HEK293T (cell line): Measurements from ENCODE around the gene OGDH.

ENCODE experiments used
- ARNT ChIP-seq: fragments of 450-650 bp; IDR thresholded peaks from 2 replicates; pipeline ENCODE4 v1.6.1; 2017; ENCODE audit warnings: mild to moderate bottlenecking
- BHLHE40 ChIP-seq: fragments of 450-650 bp; IDR thresholded peaks from 2 replicates; pipeline ENCODE4 v1.6.1; 2016; ENCODE audit warnings: mild to moderate bottlenecking, moderate library complexity, borderline replicate concordance
- CTBP1 ChIP-seq: fragments of 450-650 bp; IDR thresholded peaks from 2 replicates; pipeline ENCODE4 v1.6.1; 2016; ENCODE audit warnings: borderline replicate concordance
- ELF4 ChIP-seq: fragments of 450-650 bp; IDR thresholded peaks from 2 replicates; pipeline ENCODE4 v1.6.1; 2017; ENCODE audit warnings: antibody characterized with exemption
- FOXA1 ChIP-seq: fragments of 450-650 bp; IDR thresholded peaks from 2 replicates; pipeline ENCODE4 v1.6.1; 2016; ENCODE audit warnings: mild to moderate bottlenecking
- FOXK2 ChIP-seq: fragments of 450-650 bp; IDR thresholded peaks from 2 replicates; pipeline ENCODE4 v1.6.1; 2016; ENCODE audit warnings: mild to moderate bottlenecking
- FOXM1 ChIP-seq: fragments of 450-650 bp; IDR thresholded peaks from 2 replicates; pipeline ENCODE4 v1.6.1; 2017; ENCODE audit warnings: mild to moderate bottlenecking, borderline replicate concordance
- HDGF ChIP-seq: fragments of 450-650 bp; IDR thresholded peaks from 2 replicates; pipeline ENCODE4 v1.6.1; 2017; ENCODE audit warnings: antibody characterized with exemption, borderline replicate concordance
- NFRKB ChIP-seq: fragments of 450-650 bp; IDR thresholded peaks from 2 replicates; pipeline ENCODE4 v1.6.1; 2016; ENCODE audit warnings: mild to moderate bottlenecking, moderate library complexity
- SP1 ChIP-seq: fragments of 450-650 bp; IDR thresholded peaks from 2 replicates; pipeline ENCODE4 v1.6.1; 2017
- SUZ12 ChIP-seq: fragments of 450-650 bp; IDR thresholded peaks from 2 replicates; pipeline ENCODE4 v1.6.1; 2016; ENCODE audit warnings: mild to moderate bottlenecking
- TARDBP ChIP-seq: fragments of 450-650 bp; IDR thresholded peaks from 2 replicates; pipeline ENCODE4 v1.6.1; 2016
- ZNF384 ChIP-seq: fragments of 450-650 bp; IDR thresholded peaks from 2 replicates; pipeline ENCODE4 v1.6.1; 2016

GRCh38 chr7:44618753-44619152 lies 12.3 kb downstream of the OGDH start:
- no peak for TF ChIP-seq SP1
- TF ChIP-seq SUZ12: no peak
- no peak for TF ChIP-seq ZNF384
- TF ChIP-seq FOXK2: no peak
- no peak for TF ChIP-seq HDGF
- TF ChIP-seq NFRKB: no peak
- no peak for TF ChIP-seq FOXA1
- no peak for TF ChIP-seq ARNT
- no peak for TF ChIP-seq ELF4
- no peak for TF ChIP-seq CTBP1
- no peak for TF ChIP-seq BHLHE40
- no peak for TF ChIP-seq FOXM1
- no peak for TF ChIP-seq TARDBP
